T-helper 2 cell (primary cell): ENCODE results near the gene ABLIM3.

ENCODE experiments used
- DNase-seq, 5 experiments: peaks; one replicate each; pipeline versions ENCODE4 v3.0.0 to v3.0.0-alpha.2; 2012 to 2022

The ABLIM3 gene

DNA sequence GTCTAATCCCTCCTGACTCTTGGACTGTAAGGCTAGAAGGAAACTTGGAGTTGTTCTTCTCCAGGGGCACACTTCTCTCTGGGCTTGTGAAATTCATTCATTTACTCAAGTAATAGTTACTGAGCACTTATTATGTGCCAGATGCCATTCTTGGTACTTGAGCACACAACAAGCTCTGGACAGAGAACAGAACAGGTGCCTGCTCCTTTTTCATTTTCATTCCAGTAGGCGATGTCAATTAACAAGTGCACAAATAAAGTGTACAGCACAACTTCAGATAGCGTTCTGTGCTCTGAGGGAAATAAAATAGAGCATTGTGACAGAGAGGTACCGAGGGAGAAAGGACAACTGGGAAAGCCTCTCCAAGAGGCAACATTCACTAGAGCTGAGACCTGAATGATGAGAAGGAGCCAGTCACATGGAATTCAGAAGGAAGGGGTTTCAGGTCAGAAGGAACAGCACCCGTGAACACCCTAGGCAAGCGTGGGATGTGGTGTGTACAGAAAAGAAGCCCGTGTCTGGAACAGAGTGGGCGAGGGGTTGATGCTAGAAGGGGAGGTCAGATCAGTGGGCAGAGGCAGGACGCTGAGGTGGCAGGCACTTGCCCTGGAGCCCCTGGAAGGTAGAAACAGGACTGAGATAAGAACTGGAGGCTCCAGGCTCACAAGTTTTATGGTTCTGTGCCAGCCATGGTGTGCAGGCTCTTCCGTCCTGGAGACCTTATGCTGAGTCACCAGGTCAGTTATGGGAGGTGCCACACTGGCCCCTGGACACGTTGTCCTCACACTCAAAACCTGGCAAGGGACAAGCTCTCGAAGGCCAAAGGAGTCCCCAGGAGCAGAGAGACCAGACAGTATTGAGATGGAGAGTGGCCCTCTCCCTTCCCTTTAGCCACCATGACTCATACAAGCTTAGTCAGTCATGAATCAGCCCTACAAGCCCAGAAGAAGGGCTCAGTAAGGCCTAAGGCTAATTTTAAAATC, 7.2 kb upstream of the ABLIM3 start:
- DNase-seq, result no peak

DNA sequence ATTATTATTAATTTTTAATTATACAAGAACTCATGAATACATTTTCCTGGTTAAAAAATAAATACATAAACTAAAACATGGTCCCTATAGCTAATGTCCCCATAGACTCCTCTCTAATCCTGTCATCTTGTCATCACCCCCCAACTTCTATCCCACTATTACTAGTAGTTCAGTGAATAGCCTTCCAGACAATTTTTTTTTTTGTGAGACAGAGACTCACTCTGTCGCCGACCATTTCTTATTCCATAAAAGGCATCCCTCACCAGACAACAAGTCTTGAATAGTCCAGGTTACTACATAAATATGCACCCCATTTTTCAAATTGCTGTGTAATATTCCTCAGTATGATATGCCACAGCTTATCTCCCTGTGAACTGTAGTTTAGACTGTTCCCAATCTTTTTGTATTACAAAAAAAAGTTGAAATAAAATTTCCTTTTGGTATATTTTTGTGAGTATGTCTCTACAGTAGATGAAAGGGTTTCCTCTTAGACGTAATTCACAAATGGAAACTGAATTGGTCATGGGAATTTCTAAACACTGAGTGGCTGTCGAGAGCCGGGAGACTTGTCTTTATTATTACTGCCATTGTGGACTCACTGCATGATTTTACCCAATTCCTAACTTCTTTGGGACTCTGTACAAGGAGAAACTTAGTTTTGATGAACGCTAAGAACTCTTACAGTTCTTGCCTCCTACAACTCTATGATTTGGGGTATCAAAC, 6.4 kb upstream of the ABLIM3 start:
- no peak for DNase-seq

DNA sequence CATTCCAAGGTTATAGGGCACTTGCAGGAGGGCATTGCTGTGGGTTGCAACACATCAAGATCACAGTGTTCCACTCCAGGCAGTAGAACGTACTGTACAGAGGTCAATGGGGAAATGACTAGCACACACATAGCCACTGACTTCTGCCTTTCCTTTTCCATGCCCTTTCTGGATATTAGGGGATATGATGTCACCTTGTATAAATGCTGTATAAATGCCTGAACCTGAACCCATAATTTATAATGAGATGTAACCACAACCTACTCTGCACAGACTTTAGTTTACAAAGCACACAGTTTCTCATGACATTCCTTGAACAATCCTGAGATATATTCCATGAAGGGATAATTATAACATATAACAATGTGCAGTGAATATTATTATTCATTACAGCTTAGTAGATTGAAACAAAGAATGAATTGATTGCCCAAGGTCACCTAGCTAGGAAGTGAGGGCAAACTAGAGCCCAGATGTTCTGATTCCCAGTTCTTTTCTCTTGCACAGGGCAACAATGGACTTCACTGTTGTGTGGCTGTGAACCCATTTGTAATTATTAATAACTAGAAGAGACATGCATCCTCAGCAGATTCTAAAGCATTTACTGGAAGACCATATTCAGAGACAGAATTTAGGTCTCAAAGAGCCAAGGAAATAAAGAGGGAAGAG, 5.6 kb upstream of the ABLIM3 start:
- no peak for DNase-seq

DNA sequence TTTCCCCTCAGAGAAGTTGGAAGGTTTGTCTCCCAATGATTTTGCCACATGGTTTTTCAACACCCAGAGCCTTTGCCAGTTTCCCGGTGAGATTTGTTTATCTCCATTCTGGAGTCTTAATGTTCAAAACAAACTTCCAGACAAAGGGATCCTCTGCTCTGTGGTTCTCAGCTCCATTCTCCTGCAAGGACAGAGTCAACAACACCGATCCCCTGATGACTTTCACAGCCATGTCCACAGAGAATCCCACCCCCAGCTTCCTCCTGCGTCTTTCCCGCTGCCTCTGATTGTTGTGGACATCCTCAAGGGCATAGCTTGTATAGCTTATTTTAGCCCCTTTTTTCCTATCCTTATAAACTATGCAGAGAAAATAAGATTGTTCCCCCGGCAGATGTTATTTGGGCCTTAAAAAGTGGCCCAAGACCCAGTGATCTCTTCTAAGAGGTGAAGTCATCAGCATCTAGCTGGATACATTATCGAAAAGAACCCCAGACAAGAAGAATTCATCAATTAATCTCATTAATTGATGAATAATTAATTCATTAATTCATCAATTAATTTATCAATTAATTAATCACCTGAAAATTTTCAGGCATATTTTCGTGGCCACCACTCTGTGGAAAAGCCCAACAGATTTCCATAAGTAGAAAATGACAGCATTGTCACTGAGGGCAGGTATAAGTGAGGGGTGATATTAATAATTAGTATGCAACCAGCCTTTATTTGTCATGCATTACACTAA, 2.9 kb upstream of the ABLIM3 start:
- no peak for DNase-seq

- no peak for DNase-seq
These were observed 893 bp upstream of the ABLIM3 start for GRCh38 chr5:149140197-149141002.

GRCh38 chr5:149141957-149142851, 911 bp downstream of the ABLIM3 start:
- DNase-seq, result no peak

DNA sequence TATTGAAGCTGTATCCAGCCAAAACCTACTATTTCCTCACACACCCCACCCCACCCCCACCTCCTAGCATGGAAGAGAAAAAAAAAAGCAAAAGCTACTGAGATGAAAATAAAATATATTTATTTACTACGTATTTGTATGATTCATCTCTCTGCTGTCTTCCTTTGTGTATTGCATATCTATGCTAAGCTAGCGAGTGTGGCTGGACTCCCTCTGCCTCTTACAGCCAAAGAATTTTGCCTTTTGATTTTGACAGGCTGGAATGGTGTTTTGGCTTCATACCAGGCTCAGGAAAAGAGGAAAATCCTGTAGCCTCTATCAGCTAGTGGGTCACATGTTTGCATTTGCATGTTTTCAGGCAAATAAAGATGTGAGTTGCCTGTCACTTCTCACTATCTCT, 2.2 kb downstream of the ABLIM3 start:
- no peak for DNase-seq

DNA sequence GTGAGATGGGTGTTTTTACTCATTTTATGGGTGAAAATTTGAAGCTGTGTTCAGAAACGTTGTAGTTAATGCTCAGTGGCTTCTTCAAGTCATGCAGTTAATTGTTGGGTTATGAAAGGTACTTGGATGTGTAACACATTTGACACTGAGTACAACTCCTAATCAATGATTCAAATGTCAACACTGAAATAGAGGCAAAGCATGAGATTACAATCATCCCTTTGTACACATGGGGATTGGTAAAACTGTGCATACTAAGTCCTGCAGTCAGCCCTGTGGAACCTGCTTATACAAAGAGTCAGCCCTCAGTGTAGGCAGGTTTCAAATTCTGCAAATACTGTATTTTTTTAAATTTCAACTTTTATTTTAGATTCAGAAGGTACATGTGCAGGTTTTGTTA, 3.3 kb downstream of the ABLIM3 start:
- no peak for DNase-seq

DNA sequence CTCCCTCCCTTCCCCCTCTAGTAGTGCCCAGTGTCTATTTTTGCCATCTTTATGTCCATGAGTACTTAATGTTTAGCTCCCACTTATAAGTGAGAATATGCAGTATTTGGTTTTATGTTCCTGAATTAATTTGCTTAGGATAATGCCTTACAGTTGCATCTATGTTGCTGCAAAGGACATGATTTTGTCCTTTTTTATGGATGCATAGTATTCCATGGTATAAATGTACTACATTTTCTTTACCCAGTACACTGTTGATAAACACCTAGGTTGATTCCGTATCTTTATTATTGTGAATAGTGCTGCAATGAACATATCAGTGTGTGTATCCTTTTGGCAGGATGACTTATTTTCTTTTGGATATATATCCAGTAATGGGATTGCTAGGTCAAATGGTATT, 3.8 kb downstream of the ABLIM3 start:
- DNase-seq, result no peak

DNA sequence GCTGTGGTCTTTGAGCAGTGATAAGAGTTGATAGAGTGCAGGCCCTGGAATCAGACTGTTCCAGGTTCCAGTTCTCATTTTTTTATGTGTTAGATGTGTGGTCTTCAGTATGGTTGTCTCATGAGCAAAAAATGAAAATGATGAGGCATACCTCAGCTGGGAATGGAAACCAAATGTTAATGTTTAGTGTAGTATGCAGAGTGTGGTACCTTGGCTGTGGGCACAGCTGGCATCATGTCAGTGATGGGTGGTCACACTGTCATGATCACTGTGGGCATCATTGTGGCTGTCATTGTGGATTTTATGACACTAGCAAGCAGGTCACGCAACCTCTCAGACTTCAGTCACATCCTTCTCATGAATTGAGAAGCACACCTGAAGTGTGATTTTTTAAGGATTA, 6.4 kb downstream of the ABLIM3 start:
- no peak for DNase-seq

DNA sequence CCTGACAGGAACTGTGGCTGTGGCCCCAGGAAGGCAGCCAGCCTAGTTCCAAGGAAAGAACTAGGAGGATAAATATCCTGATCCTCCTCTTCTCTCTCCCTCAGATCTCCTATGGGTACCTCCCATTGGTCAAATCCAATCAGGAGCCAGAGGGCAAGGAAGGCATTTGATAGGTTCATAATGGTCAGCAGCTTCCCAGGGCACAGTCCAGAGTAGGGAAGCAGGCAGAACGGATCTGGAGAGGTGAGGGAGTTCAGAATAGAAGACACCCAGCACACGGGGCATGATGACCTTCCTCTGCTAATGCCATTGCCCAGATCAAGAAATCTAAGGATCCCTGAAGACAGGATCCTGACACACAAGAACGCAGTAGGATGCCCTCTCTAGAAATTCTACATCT, 8.6 kb downstream of the ABLIM3 start:
- DNase-seq, result no peak

GRCh38 chr5:149150457-149150856, 9.2 kb downstream of the ABLIM3 start:
- DNase-seq, result no peak

GRCh38 chr5:149151717-149152116, 10.4 kb downstream of the ABLIM3 start:
- DNase-seq, result no peak

DNA sequence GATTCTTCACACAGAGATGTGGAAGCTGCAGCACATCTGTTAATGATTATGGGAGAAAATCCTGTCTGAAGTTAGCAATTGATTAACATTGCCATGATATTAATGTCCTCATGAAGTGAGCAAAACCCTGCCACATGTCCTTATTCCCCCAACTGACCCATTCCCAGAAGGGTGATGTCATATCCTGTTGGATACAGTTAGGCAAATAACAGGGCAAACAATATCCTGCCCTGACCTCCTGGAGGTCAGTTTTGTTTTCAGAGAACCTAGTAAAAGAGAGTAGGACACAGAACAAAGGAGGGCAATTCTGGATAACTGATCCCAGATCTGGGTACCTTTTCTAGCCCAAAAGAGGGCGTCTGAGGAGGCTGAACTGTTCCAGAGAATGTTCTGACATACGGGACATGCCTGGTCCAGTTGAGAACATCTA, 11.0 kb downstream of the ABLIM3 start:
- DNase-seq, result no peak

DNA sequence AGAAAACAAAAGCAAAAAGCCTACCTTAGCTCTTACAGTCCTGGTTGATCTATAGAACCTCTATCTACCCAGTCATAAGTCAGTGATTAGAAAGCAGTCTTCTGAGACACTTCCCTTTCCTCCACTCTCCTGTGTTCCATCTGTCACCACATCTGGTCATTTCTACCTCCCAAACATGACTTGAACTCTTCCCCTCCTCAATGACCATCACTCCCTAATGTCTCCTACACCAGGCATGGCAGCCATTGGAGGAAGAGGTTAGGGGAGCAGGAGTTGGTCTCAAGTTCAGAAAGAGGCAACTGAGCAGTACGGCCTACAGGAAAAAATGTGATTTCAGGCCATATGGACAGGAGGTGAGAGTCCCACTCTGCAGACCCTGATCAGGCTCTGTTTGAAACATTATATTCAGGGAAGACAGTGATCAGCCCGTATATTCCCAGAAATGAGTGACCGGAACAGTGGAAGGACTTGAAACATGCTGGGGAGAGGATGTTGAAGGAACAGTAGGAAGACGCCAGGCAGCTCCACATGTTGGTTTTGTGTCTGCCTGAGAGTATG, 12.0 kb downstream of the ABLIM3 start:
- no peak for DNase-seq

GRCh38 chr5:149153751-149154610, 12.7 kb downstream of the ABLIM3 start:
- DNase-seq, result no peak

- DNase-seq, result no peak
These were observed 13.4 kb downstream of the ABLIM3 start for GRCh38 chr5:149154650-149155049.

GRCh38 chr5:149156435-149157083, 15.3 kb downstream of the ABLIM3 start:
- no peak for DNase-seq

DNA sequence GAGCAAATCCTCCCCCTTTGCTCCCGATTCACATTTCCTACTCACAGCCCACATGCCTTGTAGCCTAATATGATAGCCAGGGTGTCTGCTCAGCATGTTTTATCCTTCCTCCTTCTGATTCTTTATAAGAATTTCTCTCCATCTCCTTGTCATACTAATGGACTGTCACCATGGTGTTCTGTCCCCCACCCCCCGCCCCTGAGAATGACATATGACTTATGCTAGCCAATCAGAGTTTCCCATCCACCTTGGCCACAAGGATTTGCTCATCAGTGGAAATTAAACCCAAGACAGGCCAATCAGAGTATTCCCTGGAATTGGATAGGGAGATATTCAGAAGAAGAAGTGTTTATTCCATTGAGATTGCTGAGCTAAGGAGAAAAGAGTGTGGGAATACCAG, 16.0 kb downstream of the ABLIM3 start:
- DNase-seq, result no peak
